ENCODE results near the gene SMAD2.
A peak's percentile ranks its signal among the peaks of the same experiment; 100 is the strongest.
"Not testable (repeated sequence)": the region's sequence is repeated elsewhere in the genome, so short reads cannot be mapped to it uniquely, and the experiment has no call there.

SMAD2 gene

DNA sequence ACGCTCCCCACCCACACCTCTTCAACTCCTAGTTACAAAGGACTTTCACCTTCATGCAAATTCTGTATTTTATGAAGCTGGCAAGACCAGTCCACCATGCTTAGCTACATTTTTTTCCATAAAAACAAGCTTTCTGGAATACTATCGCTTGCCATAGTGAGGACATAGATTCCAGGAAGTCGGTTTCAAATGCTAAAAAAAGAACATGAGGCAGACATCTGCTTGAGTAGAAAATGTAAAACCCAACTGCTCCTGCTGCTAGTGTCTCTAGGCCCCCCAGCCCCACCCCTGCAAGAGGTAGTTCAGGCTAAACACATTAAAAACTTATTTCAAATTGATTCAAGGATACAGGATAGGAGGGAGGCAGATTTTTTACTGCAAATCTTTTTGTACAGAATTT is 148.9 kb downstream of the SMAD2 start:
- DNase-seq, result no peak

DNA sequence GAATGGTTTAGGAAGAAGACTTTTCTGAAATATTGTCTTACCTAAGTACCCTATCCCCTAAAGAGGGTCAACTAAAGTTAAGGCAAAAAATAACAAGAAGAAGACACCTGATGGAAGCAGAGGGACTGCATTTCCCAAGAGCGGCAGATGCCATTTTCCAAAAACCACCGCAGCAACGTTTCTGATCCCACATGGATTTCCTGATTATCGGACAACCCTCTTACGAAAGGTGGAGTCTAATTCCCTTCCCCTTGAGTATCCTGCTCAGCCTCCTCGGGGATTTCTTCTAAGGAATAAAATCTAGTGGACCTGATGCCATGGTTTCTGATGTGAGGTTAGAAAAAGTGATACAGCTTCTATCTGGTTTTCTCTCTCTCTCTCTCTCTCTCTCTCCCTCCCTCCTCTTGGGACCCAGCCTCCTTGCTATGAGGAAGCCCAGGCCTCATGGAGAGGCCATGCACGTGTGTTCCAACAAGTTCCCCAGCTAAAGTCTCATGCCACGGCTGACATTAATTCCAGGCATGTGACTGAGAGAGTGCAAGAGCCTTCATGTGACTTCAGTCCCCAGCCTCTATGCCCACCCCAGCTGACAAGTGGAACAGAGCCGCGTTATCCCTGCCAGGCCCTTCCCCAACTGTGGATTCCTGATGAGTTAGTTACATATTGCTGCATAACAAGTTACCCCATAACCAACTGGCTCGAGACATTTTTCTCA is 150.3 kb downstream of the SMAD2 start:
- DNase-seq, result no peak

DNA sequence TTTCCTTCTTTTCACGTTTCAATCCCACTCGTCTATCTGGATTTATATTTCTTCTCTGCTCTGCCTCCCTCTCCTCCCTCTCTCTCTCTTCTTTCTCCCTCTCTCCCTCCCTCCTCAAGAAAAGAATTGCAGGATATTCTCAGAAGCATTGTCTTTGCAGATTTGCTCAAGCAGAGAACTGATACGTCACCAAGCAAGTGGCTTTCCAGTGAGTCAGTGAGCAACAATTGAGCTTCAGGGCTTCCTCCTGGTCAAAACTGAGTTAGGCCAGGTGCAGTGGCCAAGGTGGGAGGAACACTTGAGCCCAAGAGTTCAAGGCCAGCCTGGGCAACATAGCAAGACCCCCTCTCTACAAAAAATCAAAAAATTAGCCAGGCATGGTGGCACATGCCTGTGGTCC is 151.1 kb downstream of the SMAD2 start:
- DNase-seq, result no peak

DNA sequence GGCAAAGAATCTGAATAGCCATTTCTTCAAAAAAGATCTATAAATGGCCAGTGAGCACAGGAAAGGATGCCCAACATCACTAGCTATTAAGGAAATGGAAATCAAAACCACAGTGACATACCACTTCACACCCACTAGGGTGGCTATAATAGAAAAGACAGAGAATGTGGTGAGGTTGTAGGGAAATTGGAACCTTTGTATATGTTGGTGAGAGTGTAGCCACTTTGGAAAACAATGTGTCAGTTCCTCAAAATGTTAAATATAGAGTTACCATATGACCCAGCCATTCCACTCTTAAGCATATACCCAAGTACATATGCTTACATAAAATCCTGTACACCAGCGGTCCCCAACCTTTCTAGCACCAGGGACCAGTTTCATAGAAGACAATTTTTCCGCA is 152.8 kb downstream of the SMAD2 start:
- DNase-seq, result peak; percentile 21

DNA sequence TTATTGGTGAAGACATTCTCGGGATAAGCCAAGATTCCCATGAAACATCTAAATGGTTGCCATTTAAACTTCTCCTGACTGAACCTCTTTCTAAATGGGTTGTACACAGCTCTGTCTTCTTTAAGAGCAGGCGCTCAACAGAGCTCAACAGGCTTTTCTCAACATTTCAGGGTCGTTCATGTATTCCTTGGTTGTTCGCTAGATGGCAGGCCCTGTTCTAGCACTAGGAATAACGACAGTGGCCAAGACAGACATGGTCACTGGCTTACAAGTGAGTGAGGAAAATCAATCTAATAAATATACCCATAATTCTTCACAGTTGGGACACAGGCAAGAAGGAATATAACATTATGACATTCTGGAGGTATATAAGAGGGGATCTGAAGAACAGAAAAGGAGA is 154.5 kb downstream of the SMAD2 start:
- DNase-seq, result no peak

DNA sequence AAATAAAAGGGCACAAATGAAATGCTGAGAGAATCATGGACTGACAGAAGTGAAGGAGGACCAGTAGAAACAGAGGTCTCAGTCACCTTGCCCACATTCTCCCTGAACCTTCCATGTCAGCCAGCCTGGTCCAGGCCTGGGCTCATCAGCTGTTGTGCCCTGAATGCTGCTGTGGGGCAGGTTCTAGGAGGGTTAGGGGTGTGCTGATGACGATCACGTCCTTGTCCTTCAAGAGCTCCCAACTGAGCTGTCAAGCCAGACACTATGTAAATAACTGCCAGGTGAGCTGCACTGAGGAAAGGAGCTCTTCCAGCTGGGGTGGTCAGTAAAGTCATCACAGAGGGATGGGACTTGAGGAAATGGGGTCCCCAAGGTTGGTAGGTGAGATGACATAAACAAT is 156.5 kb downstream of the SMAD2 start:
- no peak for DNase-seq

DNA sequence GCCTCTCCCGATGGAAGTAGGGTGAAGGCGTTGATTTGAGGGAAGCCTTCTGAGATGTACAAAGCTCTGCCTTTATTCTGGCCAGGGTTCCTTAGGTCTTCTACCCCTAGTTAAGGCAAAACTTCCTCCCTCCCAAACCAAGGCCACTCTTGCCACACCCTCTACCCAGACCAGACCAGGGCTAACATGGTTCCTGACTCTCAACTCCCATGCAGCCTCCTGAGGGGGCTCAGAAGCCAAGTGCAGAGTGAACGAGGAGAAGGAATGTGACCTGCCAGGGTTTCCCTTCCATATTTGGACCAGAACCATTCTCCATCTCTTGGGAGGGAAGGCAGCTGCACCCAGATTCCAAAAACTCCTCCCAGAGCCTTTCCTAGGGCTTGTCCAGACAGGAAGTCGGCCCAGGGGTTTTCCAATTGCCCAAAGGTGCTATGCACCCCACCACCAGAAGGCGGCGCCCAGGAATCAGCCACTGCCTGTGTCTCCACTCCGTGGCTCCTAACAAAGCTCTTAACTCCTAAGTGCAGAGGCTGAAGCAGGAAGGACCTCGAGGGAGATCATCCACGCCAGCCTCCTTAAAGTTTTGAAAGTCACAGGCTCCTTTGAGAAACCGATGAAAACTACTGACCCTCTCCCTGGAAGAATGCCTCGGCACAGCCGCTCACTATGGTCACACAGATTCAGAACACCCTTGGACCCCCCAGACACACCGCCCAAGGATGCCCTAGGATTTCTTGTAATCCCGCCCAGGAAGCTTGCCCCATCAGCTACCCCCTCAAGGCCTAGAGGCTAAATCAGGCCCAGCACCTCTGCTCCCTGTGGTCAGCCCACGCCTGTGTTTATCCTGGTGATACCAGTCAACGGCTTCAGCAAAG is 157.8 kb downstream of the SMAD2 start:
- DNase-seq, result peak; percentile 89

DNA sequence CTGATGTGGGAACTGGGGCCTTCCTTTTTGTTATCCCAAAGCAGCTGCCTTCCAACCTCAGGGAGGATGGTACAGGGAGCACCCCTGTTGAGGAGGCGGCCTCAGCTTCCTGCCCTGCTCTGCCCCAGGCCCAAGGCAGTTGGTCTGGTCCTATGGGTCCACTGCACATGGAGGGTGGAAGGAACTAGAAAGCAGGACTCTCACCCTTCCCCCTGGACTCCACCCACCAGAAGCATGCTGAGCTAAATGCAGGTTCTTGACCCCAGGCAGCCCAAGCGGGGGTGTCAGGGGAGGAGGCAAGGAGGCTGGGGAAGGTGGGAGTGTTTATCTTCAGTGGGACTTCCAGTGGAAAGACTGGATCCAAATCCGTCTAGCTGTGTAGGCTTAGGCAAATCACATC is 158.5 kb downstream of the SMAD2 start:
- no peak for DNase-seq

DNA sequence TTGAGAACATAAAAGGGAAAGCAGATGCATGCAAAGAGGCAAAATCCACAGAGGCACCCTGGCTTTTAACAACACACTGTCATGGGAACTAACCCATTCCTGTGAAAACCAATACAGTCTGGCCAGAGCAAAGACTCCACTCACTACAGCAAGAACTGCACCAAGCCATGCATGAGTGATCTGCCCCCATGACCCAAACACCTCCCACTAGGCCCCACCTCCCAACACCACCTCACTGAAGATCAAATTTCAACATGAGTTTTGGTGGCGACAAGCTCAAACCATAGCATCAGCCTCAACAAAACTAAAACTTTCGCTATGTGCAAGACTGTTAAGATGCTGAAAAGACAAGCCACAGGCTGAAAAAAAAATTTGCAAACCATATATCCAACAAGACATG is 162.8 kb downstream of the SMAD2 start:
- no peak for DNase-seq

DNA sequence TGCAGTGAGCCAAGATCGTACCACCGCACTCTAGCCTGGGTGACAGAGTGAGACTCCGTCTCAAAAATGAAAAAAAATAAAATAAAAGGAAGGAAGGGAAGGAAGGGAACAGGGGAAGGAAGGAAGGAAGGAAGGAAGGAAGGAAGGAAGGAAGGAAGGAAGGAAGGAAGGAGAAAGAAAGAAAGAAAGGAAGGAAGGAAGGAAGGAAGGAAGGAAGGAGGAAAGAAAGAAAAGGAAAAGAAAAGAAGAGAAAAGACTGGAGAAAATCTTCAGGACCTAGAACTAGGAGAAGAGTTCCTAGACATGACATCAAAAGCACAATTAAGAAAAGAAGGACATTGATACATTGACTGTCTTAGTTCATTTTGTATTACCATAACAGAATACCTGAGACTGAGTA is 163.3 kb downstream of the SMAD2 start:
- DNase-seq, result not testable (repeated sequence)

Data from DMS53 (cell line).